SKM-1 (cell line): ENCODE data around the gene CHDH.

ENCODE experiments used
- DNase-seq: peaks from one replicate; lab custom pipeline; 2025; ENCODE audit not compliant: unreplicated experiment; lab: John Stamatoyannopoulos, UW

CHDH gene

DNA sequence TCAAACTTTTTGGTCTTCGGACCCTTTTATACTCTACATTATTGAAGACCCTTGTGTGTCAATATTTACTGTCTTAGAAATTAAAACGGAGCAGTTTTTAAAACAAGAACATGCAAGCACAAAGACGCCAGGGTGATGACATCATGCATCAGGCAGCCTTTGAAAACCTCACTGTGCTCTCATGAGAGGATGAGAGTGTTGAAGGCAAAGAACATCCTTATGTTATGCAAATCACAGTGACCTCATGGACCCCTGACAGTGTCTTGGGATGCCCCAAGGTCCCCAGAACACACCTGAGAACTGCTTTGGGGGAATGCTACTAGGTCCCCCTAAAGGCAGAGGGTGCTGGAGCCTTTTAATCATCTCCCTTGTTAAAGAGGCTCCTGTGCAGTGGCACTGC lies 51.6 kb downstream of the CHDH start:
- no peak for DNase-seq

GRCh38 chr3:53792866-53793265 lies 53.4 kb downstream of the CHDH start:
- no peak for DNase-seq

- no peak for DNase-seq
Measured at GRCh38 chr3:53791317-53791716, 54.9 kb downstream of the CHDH start.

DNA sequence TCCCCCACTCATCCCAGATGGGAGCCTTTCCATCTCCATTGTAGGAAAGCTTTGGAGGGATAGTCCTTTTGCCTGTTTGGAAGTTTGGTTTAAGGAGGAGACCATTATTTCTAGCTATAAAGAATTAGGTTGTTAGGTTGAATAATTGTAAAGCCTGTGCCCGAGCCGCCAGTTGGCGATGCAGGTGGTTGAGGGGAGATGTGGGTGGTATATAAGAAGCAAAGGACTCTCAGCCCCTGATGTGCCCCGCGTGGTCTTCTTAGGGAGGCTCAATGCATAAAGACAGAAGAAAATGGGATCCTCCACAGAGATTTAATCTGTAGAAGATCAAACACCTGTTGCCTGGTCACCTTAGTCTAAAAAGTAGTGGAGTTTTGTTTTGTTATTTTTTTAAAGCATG lies 55.7 kb downstream of the CHDH start:
- no peak for DNase-seq

GRCh38 chr3:53789459-53789858 lies 56.8 kb downstream of the CHDH start:
- no peak for DNase-seq

- DNase-seq, result no peak
Measured at GRCh38 chr3:53788038-53788437, 58.2 kb downstream of the CHDH start.

DNA sequence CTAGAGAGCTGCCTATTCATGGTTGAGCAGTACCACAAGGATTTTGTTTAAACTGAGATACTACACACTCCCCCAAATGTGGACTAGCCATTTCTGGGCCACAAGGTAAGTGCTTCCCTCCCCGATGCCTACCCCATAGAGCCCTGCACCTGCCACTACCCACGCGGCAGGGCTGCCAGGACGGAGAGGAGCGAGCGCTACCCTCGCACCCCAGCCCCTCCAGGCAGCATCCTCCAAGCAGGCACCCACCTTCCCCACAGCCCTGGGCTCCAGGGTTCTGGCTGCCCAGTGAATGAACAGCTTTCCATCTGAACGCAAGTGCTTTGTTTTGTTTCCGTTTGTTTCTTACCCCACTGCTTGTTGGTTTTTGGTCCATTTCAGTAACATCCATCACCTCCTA lies 59.2 kb downstream of the CHDH start:
- no peak for DNase-seq

- DNase-seq, result no peak
Measured at GRCh38 chr3:53780806-53781205, 65.4 kb downstream of the CHDH start.

GRCh38 chr3:53780171-53780570 lies 66.0 kb downstream of the CHDH start:
- DNase-seq, result no peak

- no peak for DNase-seq
Measured at GRCh38 chr3:53778153-53778552, 68.1 kb downstream of the CHDH start.

GRCh38 chr3:53777468-53777867 lies 68.8 kb downstream of the CHDH start:
- DNase-seq, result no peak

DNA sequence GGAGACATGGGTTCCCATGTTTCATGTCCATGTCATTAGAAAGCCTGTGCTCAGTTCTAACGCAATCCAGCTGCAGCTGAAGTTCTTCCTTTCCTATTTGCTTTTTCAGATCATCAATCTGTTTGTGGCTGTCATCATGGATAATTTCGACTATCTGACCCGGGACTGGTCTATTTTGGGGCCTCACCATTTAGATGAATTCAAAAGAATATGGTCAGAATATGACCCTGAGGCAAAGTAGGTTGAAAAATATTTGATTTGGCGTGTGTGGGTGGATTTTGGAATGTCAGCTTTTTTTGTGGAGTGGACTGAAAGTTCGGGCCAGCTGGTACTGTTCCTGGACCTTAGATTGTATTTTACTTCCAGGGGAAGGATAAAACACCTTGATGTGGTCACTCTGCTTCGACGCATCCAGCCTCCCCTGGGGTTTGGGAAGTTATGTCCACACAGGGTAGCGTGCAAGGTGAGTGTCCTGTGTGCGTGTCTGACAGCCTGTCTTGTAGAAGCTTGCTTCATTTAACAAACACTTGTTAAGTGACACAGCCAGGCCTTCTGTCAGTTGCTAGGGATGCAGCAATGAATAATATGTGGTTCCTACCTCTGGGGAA lies 69.6 kb downstream of the CHDH start:
- DNase-seq, result no peak

- DNase-seq, result no peak
Measured at GRCh38 chr3:53775834-53776251, 70.4 kb downstream of the CHDH start.

DNA sequence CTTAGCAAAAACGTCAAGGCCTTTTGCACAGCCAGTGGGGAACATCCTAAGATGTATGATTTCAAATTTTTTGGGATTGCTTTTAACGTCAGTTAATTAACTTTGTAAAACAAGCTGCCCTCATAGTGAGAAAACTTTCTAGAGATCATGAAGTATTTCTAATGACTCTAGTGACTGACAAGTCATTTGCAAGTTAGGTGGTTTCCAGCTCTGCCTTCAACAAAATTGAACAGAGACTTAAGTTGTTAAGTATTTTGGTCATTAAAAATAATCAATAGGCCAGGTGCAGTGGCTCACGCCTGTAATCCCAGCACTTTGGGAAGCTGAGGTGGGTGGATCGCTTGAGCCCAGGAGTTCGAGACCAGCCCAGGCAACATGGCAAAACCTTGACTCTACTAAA lies 71.2 kb downstream of the CHDH start:
- no peak for DNase-seq

GRCh38 chr3:53774414-53774813 lies 71.8 kb downstream of the CHDH start:
- DNase-seq, result no peak

DNA sequence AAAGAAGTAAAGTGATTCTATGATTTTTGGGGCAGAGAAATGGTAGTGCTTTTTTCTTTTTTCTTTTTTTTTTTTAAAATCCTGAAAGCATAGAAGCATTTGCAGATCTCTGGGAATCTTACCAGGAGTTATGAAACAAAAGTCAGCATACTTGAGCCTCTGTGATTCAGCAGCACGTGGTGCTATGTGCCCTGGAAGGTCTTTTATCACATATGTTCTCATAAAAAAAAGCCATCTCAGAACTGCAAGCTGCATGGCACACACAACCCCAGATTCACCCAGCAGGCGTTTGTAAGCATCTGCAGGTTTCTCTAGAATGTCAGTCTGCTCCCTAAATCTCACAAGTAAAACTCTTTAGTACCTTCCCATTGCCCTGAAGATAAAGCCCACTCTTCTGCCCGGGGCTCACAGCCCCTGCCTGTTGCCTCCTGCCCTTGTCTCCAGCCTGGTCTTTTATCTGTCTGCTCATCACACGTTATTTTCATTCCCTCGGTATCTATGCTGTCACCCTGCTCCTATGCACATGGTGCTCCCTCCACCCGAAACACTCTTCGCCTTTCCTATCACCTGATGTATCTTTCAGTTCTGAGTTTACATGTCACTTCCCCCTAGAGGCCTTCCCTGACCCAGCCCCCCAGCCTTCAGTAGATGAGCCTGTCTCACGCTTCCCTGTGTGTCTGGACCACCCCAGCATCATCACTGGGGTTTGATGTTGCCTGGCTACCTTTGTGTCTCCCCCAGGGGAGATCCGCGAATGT lies 72.4 kb downstream of the CHDH start:
- no peak for DNase-seq

- no peak for DNase-seq
Measured at GRCh38 chr3:53773021-53773436, 73.2 kb downstream of the CHDH start.

- no peak for DNase-seq
Measured at GRCh38 chr3:53772562-53772961, 73.7 kb downstream of the CHDH start.

DNA sequence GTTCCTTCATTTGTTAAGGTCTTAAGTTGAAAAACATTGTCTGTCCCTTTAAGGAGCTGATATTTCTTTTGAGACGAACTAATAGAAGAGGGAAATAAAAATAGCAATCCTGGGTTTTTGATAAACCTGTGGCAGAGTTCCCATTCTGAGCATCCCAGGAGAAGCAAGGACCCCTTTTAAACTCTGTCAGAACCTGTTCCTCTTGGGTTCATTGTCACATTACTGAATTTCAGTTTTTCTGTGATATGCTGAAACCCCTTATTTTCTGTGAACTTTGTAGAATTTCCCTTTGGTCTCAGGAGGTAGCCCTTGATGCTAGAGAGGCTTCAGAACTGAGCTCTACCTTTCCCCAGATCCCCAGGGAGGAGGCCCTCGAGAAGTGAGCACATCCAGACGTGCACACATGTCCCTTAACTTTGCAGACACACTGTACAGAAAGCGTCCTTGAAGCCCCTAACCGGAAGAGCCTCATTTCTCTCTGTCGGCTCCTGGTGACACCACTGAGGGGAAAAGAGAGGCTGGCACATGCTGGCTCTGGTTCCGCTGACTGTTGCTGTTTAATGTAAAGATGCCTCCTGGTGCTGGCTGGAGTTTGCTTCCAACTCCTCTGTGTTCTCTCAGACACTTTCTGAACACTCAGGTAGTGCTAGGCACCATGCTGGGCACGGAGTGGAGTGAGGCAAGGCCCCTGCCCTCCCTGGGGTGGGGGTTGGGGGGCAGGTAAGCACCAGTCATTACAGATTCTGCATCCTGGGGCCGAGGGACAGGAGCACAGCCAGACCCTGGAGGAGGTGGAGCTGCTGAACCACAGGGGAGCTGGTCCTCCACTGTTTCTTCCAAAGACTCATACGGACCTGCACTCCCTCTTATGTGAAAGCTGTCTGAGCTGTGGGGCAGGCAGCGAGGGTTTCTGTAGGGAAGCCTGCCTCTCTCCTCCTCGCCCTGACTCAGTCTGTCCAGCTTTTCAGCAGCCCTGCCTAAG lies 77.5 kb downstream of the CHDH start:
- no peak for DNase-seq

GRCh38 chr3:53766706-53767105 lies 79.5 kb downstream of the CHDH start:
- no peak for DNase-seq

GRCh38 chr3:53765753-53766152 lies 80.5 kb downstream of the CHDH start:
- no peak for DNase-seq
